B cell (primary cell): ENCODE measurements around the gene KIAA1328.

Experiments used
- CTCF ChIP-seq: fragments of 200-600 bp; IDR thresholded peaks from one replicate; pipeline ENCODE4 v1.8.0; 2022; ENCODE audit warnings: antibody characterized with exemption, mild to moderate bottlenecking
- EZH2 ChIP-seq: IDR thresholded peaks from 2 replicates; pipeline ENCODE4 v1.6.1; 2012; ENCODE audit warnings: borderline replicate concordance, low read depth, mild to moderate bottlenecking, moderate library complexity, low read length; ENCODE audit not compliant: insufficient read depth, poor library complexity, severe bottlenecking

GRCh38 chr18:37107748-37108522, 279.0 kb downstream of the KIAA1328 start:
- TF ChIP-seq CTCF (no peak), EZH2 (no peak)
